K562 (cell line): Measurements from ENCODE around the gene DYSF. TPM values are rescaled to one million over a fixed set of nuclear protein-coding genes. Genes with fewer than 3 reads are reported as not detected.

Experiments used
- ATAC-seq: fragments of 200-7000 bp; cut with Tn5 transposase; 3 replicates; pipeline ENCODE4 v1.9.1; 2020; ENCODE audit warnings: moderate library complexity
- BruUV-seq: library from RNA; stranded (reverse); fragments of 400-500 nt; replicated peaks from 2 replicates; lab custom pipeline; 2021; lab: Mats Ljungman, UMichigan
- CTCF ChIA-PET: fragments of 300-600 bp; formaldehyde crosslinking; extraction: SDS; loops from one replicate; lab custom pipeline; 2021; ENCODE audit warnings: low intra/inter-chr PET ratio; lab: Yijun Ruan, JAX
- POLR2A ChIA-PET: fragments of 300-600, 350-650 bp; sonication (Branson Sonifier 250); formaldehyde crosslinking; extraction: SDS; loops from one replicate; lab custom pipeline; 2021; ENCODE audit warnings: antibody characterized with exemption, inconsistent platforms; lab: Yijun Ruan, JAX
- DNase-seq, 4 experiments: peaks; one replicate each; pipeline versions ENCODE4 v3.0.0 to v3.0.0-alpha.2; 2011 to 2018; ENCODE audit warnings: low spot score in 3 of 4, mixed read lengths in 3 of 4; ENCODE audit errors: extremely low read depth in 1 of 4
- FAIRE-seq: peaks from 2 replicates; lab custom pipeline; 2011; peaks lifted over from hg19 to GRCh38; lab: Jason Lieb, UNC
- H2AFZ ChIP-seq: 2 replicates; pipeline ENCODE4 v1.6.0; 2011; ENCODE audit warnings: low read depth, low read length, control low read depth, inconsistent platforms
- H3K27ac ChIP-seq: fragments of 200-600 bp; 3 replicates; pipeline ENCODE4 v1.8.0; 2011; ENCODE audit warnings: low read depth, mild to moderate bottlenecking, control low read depth, inconsistent platforms, low read length, moderate library complexity, mixed read lengths; ENCODE audit errors: extremely low read depth
- H3K27me3 ChIP-seq, 2 experiments: fragments of 300-600 bp in 1 of 2; 2 replicates in 1 of 2; 3 replicates in 1 of 2; pipeline versions ENCODE4 v1.6.0 to v1.8.0; 2011; ENCODE audit warnings: inconsistent platforms in 2 of 2, low read length in 2 of 2, mild to moderate bottlenecking in 1 of 2, mixed read lengths in 1 of 2, moderate library complexity in 1 of 2; ENCODE audit not compliant: control insufficient read depth in 2 of 2, insufficient read depth in 2 of 2
- H3K36me3 ChIP-seq: fragments of 300-600 bp; 3 replicates; pipeline ENCODE4 v1.8.0; 2011; ENCODE audit warnings: mild to moderate bottlenecking, low read length, inconsistent platforms; ENCODE audit not compliant: control insufficient read depth, insufficient read depth
- H3K4me1 ChIP-seq, 2 experiments: fragments of 200-600 bp in 1 of 2; replicated peaks in 1 of 2; 2 replicates in 1 of 2; 3 replicates in 1 of 2; pipeline versions ENCODE4 v1.5.1 to v1.8.0; 2011; ENCODE audit warnings: inconsistent platforms in 2 of 2, low read length in 2 of 2, mild to moderate bottlenecking in 1 of 2, mixed read lengths in 1 of 2, moderate library complexity in 1 of 2; ENCODE audit not compliant: control insufficient read depth in 2 of 2, insufficient read depth in 2 of 2
- H3K4me2 ChIP-seq: 2 replicates; pipeline ENCODE4 v1.6.1; 2011; ENCODE audit warnings: low read length, control low read depth, inconsistent platforms, mixed read lengths; ENCODE audit not compliant: insufficient read depth
- H3K4me3 ChIP-seq: fragments of 200-600 bp; sonication (generic), shearing (Covaris generic); 2 replicates; pipeline ENCODE4 v1.5.1; 2016; ENCODE audit warnings: control low read depth, inconsistent platforms
- H3K79me2 ChIP-seq: fragments of 200-600 bp; 3 replicates; pipeline ENCODE4 v1.8.0; 2011; ENCODE audit warnings: low read length, inconsistent platforms; ENCODE audit not compliant: control insufficient read depth, insufficient read depth
- H3K9ac ChIP-seq, 2 experiments: 2 replicates each; pipeline versions ENCODE4 v1.6.0 to v1.6.1; 2011; ENCODE audit warnings: low read depth in 2 of 2, low read length in 2 of 2, control low read depth in 1 of 2, inconsistent platforms in 1 of 2, mild to moderate bottlenecking in 1 of 2, mixed read lengths in 1 of 2; ENCODE audit not compliant: insufficient read depth in 1 of 2
- H3K9me1 ChIP-seq: one replicate; pipeline ENCODE4 v1.6.0; 2011; ENCODE audit warnings: inconsistent platforms, mild to moderate bottlenecking, low read length, moderate library complexity; ENCODE audit not compliant: control insufficient read depth, insufficient read depth
- H3K9me3 ChIP-seq: replicated peaks from 2 replicates; pipeline ENCODE4 v1.5.1; 2011; ENCODE audit warnings: low read depth, low read length, inconsistent platforms; ENCODE audit not compliant: control insufficient read depth, insufficient read depth
- H4K20me1 ChIP-seq: replicated peaks from 2 replicates; pipeline ENCODE4 v1.6.1; 2011; ENCODE audit warnings: low read length, inconsistent platforms, mixed read lengths; ENCODE audit not compliant: control insufficient read depth, insufficient read depth
- CCNT2 ChIP-seq: IDR thresholded peaks from 2 replicates; pipeline ENCODE4 v1.6.1; 2011; ENCODE audit warnings: borderline replicate concordance, low read depth, mild to moderate bottlenecking, moderate library complexity, mixed read lengths, low read length; ENCODE audit not compliant: insufficient read length; ENCODE audit errors: extremely low read depth
- PCBP2 ChIP-seq: fragments of 200-400 bp; formaldehyde crosslinking; IDR thresholded peaks from 2 replicates; pipeline ENCODE4 v1.6.1; 2018; ENCODE audit warnings: low read length, low read depth, mild to moderate bottlenecking, moderate library complexity; ENCODE audit not compliant: poor library complexity, severe bottlenecking
- ZNF124 ChIP-seq: sonication (generic); formaldehyde crosslinking; IDR thresholded peaks from 2 replicates; pipeline ENCODE4 v1.8.1; 2022; ENCODE audit warnings: missing genetic modification reagents
- WGBS: fragments of 100-300 bp; shearing (Covaris generic); methylation state at CpG from one replicate; pipeline ENCODE4 v1.1.6; 2016; ENCODE audit warnings: low coverage, mixed read lengths; ENCODE audit not compliant: insufficient coverage; ENCODE audit errors: missing lambda C conversion rate; 5-methylcytosine and 5-hydroxymethylcytosine counted together
- in situ Hi-C: fragments of 300-500 bp; cut with MboI; formaldehyde crosslinking; loops from 4 replicates; pipeline ENCODE4 v1.15.0; 2018; ENCODE audit warnings: inconsistent platforms, mixed read lengths
- intact Hi-C: fragments of 100-400 bp; cut with micrococcal nuclease; formaldehyde crosslinking; loops from 2 replicates; pipeline ENCODE4 v1.14.2; 2022
- polyA plus RNA-seq, 8 experiments: library from polyadenylated mRNA; depleted of rRNA in 4 of 8; stranded (reverse) in 5 of 8; unstranded in 3 of 8; fragments of >200 nt; fragmentation: Nextera tagmentation in 2 of 8; fragmentation: Illumina TruSeq in 1 of 8; extraction: Ambion mirVana in 2 of 8; extraction: Trizol in 1 of 8; gene quantifications; 2 replicates each; pipeline versions ENCODE4 v1.2.1 to v1.2.3, GENCODE V29; 2011 to 2014; ENCODE audit warnings: inconsistent platforms in 1 of 8, missing spikeins in 1 of 8
- total RNA-seq, 7 experiments: library from RNA; depleted of rRNA in 6 of 7; stranded (reverse); fragments of >200 nt in 6 of 7; fragmentation: Illumina TruSeq in 2 of 7; extraction: Trizol in 2 of 7; gene quantifications; 2 replicates each; pipeline versions ENCODE4 v1.2.1 to v1.2.3, GENCODE V29; 2011 to 2021; ENCODE audit warnings: low replicate concordance in 1 of 7

Gene DYSF
- total and polyA plus RNA-seq, 9 of the 15 experiments (the other 6 are each of a cell fraction or from before 2014, with no cell fraction given) = 0.01 to 0.80 (median 0.29) TPM

GRCh38 chr2:71466301-71467179, 13.2 kb downstream of the DYSF start:
- Histone ChIP-seq H3K27me3 (peaks cover 10 to 31% of the 10 kb centered on the region in 2 experiments; a peak in 3 of 5 replicates), H3K79me2 (no peaks in the 10 kb centered on the region), H3K4me2 (no peak overlapping the region), H4K20me1 (no peaks in the 10 kb centered on the region), H3K36me3 (no peaks in the 10 kb centered on the region), H3K9me1 (no peaks in the 10 kb centered on the region), H3K4me3 (no peak overlapping the region), H3K27ac (no peak overlapping the region), H3K9ac (no peak overlapping the region), H2AFZ (no peak overlapping the region), H3K4me1 (peaks cover 0 to 9% of the 10 kb centered on the region in 2 experiments; a peak in 1 of 5 replicates), H3K9me3 (peaks cover 4% of the 10 kb centered on the region; the same call in 1 of the 2 replicates)
- ChIA-PET CTCF (no interaction called here), POLR2A (interaction anchor here (0.6 kb wide), 1 partner anchor 168 kb away, joined by 3 read pairs; no protein-coding TSS in a partner anchor)
- BruUV-seq = no TSS peak
- 51% methylated on average over 32 of the region's 78 CpGs for WGBS
- intact Hi-C loops (no loop called here), in situ Hi-C loops (no loop called here)
- TF ChIP-seq CCNT2 (no peak), ZNF124 (no peak), PCBP2 (no peak)
- ATAC-seq (no peak), DNase-seq (no peak), FAIRE-seq (no peak)
